B cell (primary cell): ENCODE measurements around the gene KLRB1. TPM values are rescaled to one million over a fixed set of nuclear protein-coding genes. Genes with fewer than 3 reads are reported as not detected.
A peak's percentile ranks its signal among the peaks of the same experiment; 100 is the strongest.

Experiments
- ATAC-seq: fragments of 200-7000 bp; cut with Tn5 transposase; one replicate; pipeline ENCODE4 v1.10.0; 2021; ENCODE audit warnings: low read depth, mild to moderate bottlenecking, moderate number of reproducible peaks, moderate library complexity
- CTCF ChIA-PET: fragments of 350-600 bp; sonication (Branson Sonifier 250); formaldehyde crosslinking; loops from one replicate; lab custom pipeline; 2021; ENCODE audit warnings: antibody characterized with exemption, inconsistent platforms; lab: Charles Lee
- POLR2A ChIA-PET: fragments of 350-600 bp; sonication (Branson Sonifier 250); formaldehyde crosslinking; loops from one replicate; lab custom pipeline; 2021; ENCODE audit warnings: antibody characterized with exemption; lab: Charles Lee
- DNase-seq: peaks from one replicate; pipeline ENCODE4 v3.0.0; 2013
- H2AFZ ChIP-seq: 2 replicates; pipeline ENCODE4 v1.6.1; 2012; ENCODE audit warnings: mild to moderate bottlenecking, low read depth, low read length; ENCODE audit not compliant: insufficient read depth, poor library complexity, severe bottlenecking
- H3K27ac ChIP-seq, 2 donors: 1 replicate in 1 of 2; 2 replicates in 1 of 2; pipeline ENCODE4 v1.5.1; 2012 to 2013; ENCODE audit warnings: low read length in 2 of 2, mild to moderate bottlenecking in 2 of 2, moderate library complexity in 1 of 2
- H3K27me3 ChIP-seq, 4 experiments: fragments of 200-600 bp in 1 of 4; sonication (generic) in 1 of 4; replicated peaks in 1 of 4; 1 replicate in 2 of 4; 2 replicates in 2 of 4; pipeline versions ENCODE4 v1.6.1 to v1.7.0; 2013 to 2016; ENCODE audit warnings: low read length in 3 of 4, mild to moderate bottlenecking in 2 of 4, mixed read lengths in 1 of 4, moderate library complexity in 1 of 4; ENCODE audit not compliant: insufficient read depth in 4 of 4, control insufficient read depth in 3 of 4; ENCODE audit errors: control extremely low read depth in 1 of 4
- H3K36me3 ChIP-seq, 2 experiments: replicated peaks in 1 of 2; 1 replicate in 1 of 2; 2 replicates in 1 of 2; pipeline versions ENCODE4 v1.6.1 to v1.7.1; 2013; ENCODE audit warnings: low read length in 1 of 2; ENCODE audit not compliant: insufficient read depth in 2 of 2, control insufficient read depth in 1 of 2; ENCODE audit errors: control extremely low read depth in 1 of 2, extremely low read depth in 1 of 2
- H3K4me1 ChIP-seq, 2 donors: fragments of 200-600 bp in 1 of 2; sonication (generic) in 1 of 2; 1 replicate in 1 of 2; 2 replicates in 1 of 2; pipeline versions ENCODE4 v1.5.1 to v1.6.1; 2013 to 2017; ENCODE audit warnings: low read length in 2 of 2; ENCODE audit not compliant: control insufficient read depth in 2 of 2, insufficient read depth in 2 of 2
- H3K4me2 ChIP-seq: replicated peaks from 2 replicates; pipeline ENCODE3; 2012; ENCODE audit warnings: mild to moderate bottlenecking, low read depth, low read length; ENCODE audit not compliant: poor library complexity, severe bottlenecking
- H3K4me3 ChIP-seq, 5 experiments: fragments of 200-600 bp in 1 of 5; sonication (generic) in 1 of 5; 1 replicate in 3 of 5; 2 replicates in 2 of 5; pipeline versions ENCODE4 v1.5.1 to v1.7.0; 2011 to 2016; ENCODE audit warnings: low read length in 4 of 5, mild to moderate bottlenecking in 4 of 5, low read depth in 2 of 5, control low read depth in 1 of 5, moderate library complexity in 1 of 5; ENCODE audit not compliant: insufficient read depth in 1 of 5; ENCODE audit errors: control extremely low read depth in 1 of 5, extremely low read depth in 1 of 5
- H3K79me2 ChIP-seq: fragments of 200-600 bp; sonication (generic); one replicate; pipeline ENCODE4 v1.6.0; 2016; ENCODE audit warnings: low read length; ENCODE audit not compliant: control insufficient read depth, insufficient read depth
- H3K9ac ChIP-seq: fragments of 200-600 bp; sonication (generic); 2 replicates; pipeline ENCODE4 v1.6.1; 2017; ENCODE audit warnings: mild to moderate bottlenecking, low read length, moderate library complexity
- H3K9me3 ChIP-seq, 3 donors: one replicate each; pipeline versions ENCODE4 v1.6.1 to v1.7.1; 2013; ENCODE audit warnings: low read length in 2 of 3; ENCODE audit not compliant: control insufficient read depth in 2 of 3, insufficient read depth in 1 of 3; ENCODE audit errors: control extremely low read depth in 1 of 3
- H4K20me1 ChIP-seq: 2 replicates; pipeline ENCODE4 v1.6.0; 2012; ENCODE audit warnings: mild to moderate bottlenecking, low read length; ENCODE audit not compliant: insufficient read depth, control insufficient read depth, poor library complexity, severe bottlenecking
- H3K27ac Mint-ChIP-seq: one replicate; pipeline ENCODE4 v1.8.0; 2021; ENCODE audit warnings: mixed read lengths
- H3K27me3 Mint-ChIP-seq: one replicate; pipeline ENCODE4 v1.8.0; 2021; ENCODE audit warnings: mixed read lengths
- H3K4me1 Mint-ChIP-seq: one replicate; pipeline ENCODE4 v1.8.0; 2021; ENCODE audit warnings: mixed read lengths
- H3K4me3 Mint-ChIP-seq: one replicate; pipeline ENCODE4 v1.8.0; 2021; ENCODE audit warnings: mixed read lengths
- H3K9me3 Mint-ChIP-seq: one replicate; pipeline ENCODE4 v1.8.0; 2022; ENCODE audit warnings: mixed read lengths; ENCODE audit not compliant: insufficient read depth
- EZH2 ChIP-seq: IDR thresholded peaks from 2 replicates; pipeline ENCODE4 v1.6.1; 2012; ENCODE audit warnings: borderline replicate concordance, low read depth, mild to moderate bottlenecking, moderate library complexity, low read length; ENCODE audit not compliant: insufficient read depth, poor library complexity, severe bottlenecking
- WGBS: methylation state at CpG from one replicate; pipeline ENCODE4 v1.1.5; 2013; ENCODE audit warnings: missing lambda C conversion rate; ENCODE audit not compliant: insufficient coverage; 5-methylcytosine and 5-hydroxymethylcytosine counted together
- intact Hi-C: fragments of 100-400 bp; cut with micrococcal nuclease; formaldehyde crosslinking; loops from one replicate; pipeline ENCODE4 v1.10.0; 2022
- polyA minus RNA-seq: library from RNA; depleted of rRNA, polyadenylated mRNA; stranded (reverse); fragments of >200 nt; gene quantifications from 2 replicates; pipeline ENCODE4 v1.2.3, GENCODE V29; 2012
- polyA plus RNA-seq: library from polyadenylated mRNA; depleted of rRNA; stranded (reverse); fragments of >200 nt; gene quantifications from 2 replicates; pipeline ENCODE4 v1.2.3, GENCODE V29; 2012
- total RNA-seq, 2 donors: library from RNA; stranded (reverse); fragments of 120-200 nt in 1 of 2; gene quantifications; 1 replicate in 1 of 2; 2 replicates in 1 of 2; pipeline versions ENCODE4 v1.2.3 to v1.2.4, GENCODE V29; 2013 to 2022
- TF ChIP-seq, protein P1 (sequence below): fragments of 200-600 bp; IDR thresholded peaks from one replicate; pipeline ENCODE4 v1.8.0; 2022; ENCODE audit warnings: antibody characterized with exemption, mild to moderate bottlenecking

The KLRB1 gene
- not detected in 2 replicates for total RNA-seq
- 0.84 TPM for total RNA-seq (2013)
- polyA plus RNA-seq: 0.12 and 0.53 TPM in 2 replicates
- 0.36 TPM in 1 of 2 replicates, not detected in the other for polyA minus RNA-seq

DNA sequence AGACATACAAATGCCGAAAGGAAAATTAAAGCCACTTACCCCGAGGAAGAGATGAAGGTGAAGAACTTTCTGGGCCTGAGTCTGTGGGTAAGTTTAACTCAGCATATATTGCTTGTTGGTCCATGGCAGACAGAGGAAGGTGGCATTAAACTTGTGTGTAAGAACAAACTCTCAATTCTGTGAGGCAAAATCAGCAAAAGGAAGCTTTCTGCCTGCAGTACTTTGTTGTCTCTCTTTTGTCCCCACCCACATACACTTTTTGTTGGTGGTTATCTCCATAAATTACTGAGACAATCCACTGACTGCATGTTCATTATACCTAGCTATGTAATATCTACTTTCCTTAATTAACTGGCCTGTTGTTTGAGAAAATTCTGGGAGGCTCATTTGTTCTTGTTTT, at the start of gene KLRB1:
TSS of gene KLRB1 (minus strand) at position 201 of the 400 bp plus-strand sequence. CDS start at position 124, 77 bp downstream.
- H3K27ac Mint-ChIP-seq: no peak within 1 kb of the TSS
- H3K27ac ChIP-seq: no peak within 1 kb of the TSS
- H3K4me2 ChIP-seq: no peak within 1 kb of the TSS
- intact Hi-C loops: no loop called here
- H4K20me1 ChIP-seq: no peaks in the 10 kb centered on the region
- no peak for TF ChIP-seq EZH2
- TF ChIP-seq, protein P1, sequence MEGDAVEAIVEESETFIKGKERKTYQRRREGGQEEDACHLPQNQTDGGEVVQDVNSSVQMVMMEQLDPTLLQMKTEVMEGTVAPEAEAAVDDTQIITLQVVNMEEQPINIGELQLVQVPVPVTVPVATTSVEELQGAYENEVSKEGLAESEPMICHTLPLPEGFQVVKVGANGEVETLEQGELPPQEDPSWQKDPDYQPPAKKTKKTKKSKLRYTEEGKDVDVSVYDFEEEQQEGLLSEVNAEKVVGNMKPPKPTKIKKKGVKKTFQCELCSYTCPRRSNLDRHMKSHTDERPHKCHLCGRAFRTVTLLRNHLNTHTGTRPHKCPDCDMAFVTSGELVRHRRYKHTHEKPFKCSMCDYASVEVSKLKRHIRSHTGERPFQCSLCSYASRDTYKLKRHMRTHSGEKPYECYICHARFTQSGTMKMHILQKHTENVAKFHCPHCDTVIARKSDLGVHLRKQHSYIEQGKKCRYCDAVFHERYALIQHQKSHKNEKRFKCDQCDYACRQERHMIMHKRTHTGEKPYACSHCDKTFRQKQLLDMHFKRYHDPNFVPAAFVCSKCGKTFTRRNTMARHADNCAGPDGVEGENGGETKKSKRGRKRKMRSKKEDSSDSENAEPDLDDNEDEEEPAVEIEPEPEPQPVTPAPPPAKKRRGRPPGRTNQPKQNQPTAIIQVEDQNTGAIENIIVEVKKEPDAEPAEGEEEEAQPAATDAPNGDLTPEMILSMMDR: no peak
- H3K27me3 Mint-ChIP-seq: no peaks in the 10 kb centered on the region
- peaks cover 0 to 4% of the 10 kb centered on the region in 2 donors for H3K4me1 ChIP-seq
- H2AFZ ChIP-seq: no peak within 1 kb of the TSS
- H3K36me3 ChIP-seq: no peaks in the 10 kb centered on the region
- POLR2A ChIA-PET: interaction anchor here (0.7 kb wide), 1 partner anchor 150 kb away, joined by 3 read pairs; no protein-coding TSS in a partner anchor
- H3K27me3 ChIP-seq: no peaks in the 10 kb centered on the region
- H3K79me2 ChIP-seq: no peaks in the 10 kb centered on the region
- DNase-seq (no peak), ATAC-seq (no peak)
- H3K4me3 Mint-ChIP-seq: no peak within 1 kb of the TSS
- peaks cover 0 to 9% (median 0%) of the 10 kb centered on the region in 3 donors for H3K9me3 ChIP-seq
- no peak within 1 kb of the TSS for H3K9ac ChIP-seq
- H3K9me3 Mint-ChIP-seq: no peaks in the 10 kb centered on the region
- WGBS: 100% methylated on average over 2 of the region's 2 CpGs
- H3K4me1 Mint-ChIP-seq: no peaks in the 10 kb centered on the region
- no peak within 1 kb of the TSS for H3K4me3 ChIP-seq
- CTCF ChIA-PET: no interaction called here

DNA sequence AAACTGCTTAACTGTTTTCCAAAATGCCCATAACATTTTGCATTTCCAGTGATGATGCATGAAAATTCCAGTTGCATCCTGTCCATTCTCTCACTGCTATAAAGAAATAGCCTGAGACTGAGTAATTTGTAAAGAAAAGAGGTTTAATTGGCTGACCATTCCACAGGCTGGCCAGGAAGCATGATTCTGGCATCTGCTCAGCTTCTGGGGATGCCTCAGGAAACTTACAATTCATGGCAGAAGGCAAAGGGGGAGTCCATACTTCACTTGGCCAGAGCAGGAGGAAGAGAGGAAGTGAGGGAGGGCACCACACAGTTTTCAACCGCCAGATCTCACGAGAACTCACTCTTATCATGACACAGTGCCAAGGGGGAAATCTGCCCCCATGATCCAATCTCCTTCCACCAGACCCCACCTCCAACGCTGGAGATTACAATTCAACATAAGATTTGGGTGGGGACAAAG, 43.6 kb upstream of the KLRB1 start:
- ChIA-PET CTCF (interaction anchor here (0.6 to 4.9 kb wide), 11 partner anchors 9 to 1568 kb away, joined by 3 to 48 read pairs (median 4); partner anchors contain the start of gene CLEC2D), POLR2A (interaction anchor here (0.7 to 3.9 kb wide), 7 partner anchors 15 to 80 kb away, joined by 4 to 36 read pairs (median 9); partner anchors contain the start of gene CLEC2D)
- peak; percentile 66 for DNase-seq
- H3K27me3 Mint-ChIP-seq: no peaks in the 10 kb centered on the region
- no CpG with 5 or more reads among the region's 3 CpGs for WGBS
- H3K27ac ChIP-seq: peak overlapping the region; percentile 92 to 98
- intact Hi-C loops: no loop called here
- H2AFZ ChIP-seq: peak overlapping the region; percentile 3
- peaks cover 65% of the 10 kb centered on the region for H3K4me1 Mint-ChIP-seq
- peaks cover 0 to 4% (median 0%) of the 10 kb centered on the region in 3 donors for H3K9me3 ChIP-seq
- no peaks in the 10 kb centered on the region for H3K9me3 Mint-ChIP-seq
- peak overlapping the region; percentile 94 for H3K4me2 ChIP-seq
- no peaks in the 10 kb centered on the region for H3K27me3 ChIP-seq
- H3K36me3 ChIP-seq: peaks cover under 1 to 31% of the 10 kb centered on the region in 2 experiments
- H3K4me3 ChIP-seq: peak overlapping the region in 2 of 5 experiments; percentile 22 to 73
- H4K20me1 ChIP-seq: no peaks in the 10 kb centered on the region
- peak overlapping the region; percentile 97 for H3K27ac Mint-ChIP-seq
- peak overlapping the region; percentile 94 for H3K9ac ChIP-seq
- peak overlapping the region; percentile 98 for H3K4me3 Mint-ChIP-seq
- peaks cover 52% of the 10 kb centered on the region for H3K79me2 ChIP-seq
- H3K4me1 ChIP-seq: peaks cover 53 to 65% of the 10 kb centered on the region in 2 donors
- no peak for TF ChIP-seq EZH2
- TF ChIP-seq, protein P1: no peak
- no peak for ATAC-seq
